GM21529 (cell line): Measurements from ENCODE around the gene SCT.

Experiments used
- ATAC-seq: cut with Tn5 transposase; IDR thresholded peaks from one replicate; pipeline ENCODE4 v1.9.1; 2021; ENCODE audit not compliant: unreplicated experiment

SCT gene

GRCh38 chr11:589798-590197 is 37.2 kb downstream of the SCT start:
- ATAC-seq = no peak

- no peak for ATAC-seq
These were observed 39.0 kb downstream of the SCT start for GRCh38 chr11:587978-588380.

GRCh38 chr11:587546-587945 is 39.4 kb downstream of the SCT start:
- no peak for ATAC-seq

- ATAC-seq = no peak
These were observed 40.3 kb downstream of the SCT start for GRCh38 chr11:586376-587316.

- ATAC-seq = no peak
These were observed 42.7 kb downstream of the SCT start for GRCh38 chr11:584287-584686.

- no peak for ATAC-seq
These were observed 45.2 kb downstream of the SCT start for GRCh38 chr11:581752-582151.

- ATAC-seq = no peak
These were observed 45.6 kb downstream of the SCT start for GRCh38 chr11:581342-581741.

GRCh38 chr11:579830-580601 is 47.0 kb downstream of the SCT start:
- no peak for ATAC-seq

- ATAC-seq = no peak
These were observed 48.5 kb downstream of the SCT start for GRCh38 chr11:578276-579035.

GRCh38 chr11:577611-577894 is 49.4 kb downstream of the SCT start:
- no peak for ATAC-seq

GRCh38 chr11:576811-577610 is 50.0 kb downstream of the SCT start:
- no peak for ATAC-seq
